Lower lobe of right lung (tissue), 2 donors: ENCODE results near the gene FOSB. TPM values are rescaled to one million over a fixed set of nuclear protein-coding genes. Genes with fewer than 3 reads are reported as not detected.

ENCODE experiments used
- ATAC-seq, 2 donors: fragments of 200-7000 bp; cut with Tn5 transposase; one replicate each; pipeline ENCODE4 v1.9.1; 2020 to 2022; ENCODE audit warnings: mild to moderate bottlenecking in 2 of 2, moderate library complexity in 2 of 2
- DNase-seq: peaks from one replicate; pipeline ENCODE4 v3.0.0-alpha.2; 2020
- H3K27ac ChIP-seq: fragments of 200-600 bp; one replicate; pipeline ENCODE4 v1.8.0; 2022
- H3K27me3 ChIP-seq: fragments of 200-600 bp; one replicate; pipeline ENCODE4 v1.8.0; 2022; ENCODE audit warnings: low read depth
- H3K36me3 ChIP-seq: fragments of 200-600 bp; one replicate; pipeline ENCODE4 v1.8.0; 2022; ENCODE audit warnings: mild to moderate bottlenecking
- H3K4me1 ChIP-seq: fragments of 200-600 bp; one replicate; pipeline ENCODE4 v1.8.0; 2022
- H3K4me3 ChIP-seq: fragments of 200-600 bp; one replicate; pipeline ENCODE4 v1.8.0; 2022; ENCODE audit warnings: mild to moderate bottlenecking
- H3K9me3 ChIP-seq: fragments of 200-600 bp; one replicate; pipeline ENCODE4 v1.8.0; 2022
- CTCF ChIP-seq: fragments of 200-600 bp; IDR thresholded peaks from one replicate; pipeline ENCODE4 v1.8.0; 2022; ENCODE audit warnings: antibody characterized with exemption, mild to moderate bottlenecking
- intact Hi-C: fragments of 100-400 bp; cut with DNase I; formaldehyde crosslinking; loops from one replicate; pipeline ENCODE4 v1.11.0; 2022
- total RNA-seq: library from RNA; stranded (reverse); fragmentation: NEBNext Ultra II Directional; extraction: Animal tissue kit (Norgen Biotek cat#: 25700); gene quantifications from one replicate; pipeline ENCODE4 v1.2.1, GENCODE V29; 2021
- donor health status: DM: no; HTN: yes; CAD: no; lungs with severe emphysema.

Gene FOSB
- total RNA-seq, 1 donor from 2014 or later, result 18.0 TPM

- intact Hi-C loops, result no loop called here
Measured at GRCh38 chr19:45420871-45421270, 46.9 kb upstream of the FOSB start.

GRCh38 chr19:45421947-45422498, 45.8 kb upstream of the FOSB start:
- no peak overlapping the region for H3K4me3 ChIP-seq
- H3K27me3 ChIP-seq, result no peaks in the 10 kb centered on the region
- intact Hi-C loops, result no loop called here
- ATAC-seq (no peak), DNase-seq (no peak)
- H3K27ac ChIP-seq, result no peak overlapping the region
- no peaks in the 10 kb centered on the region for H3K9me3 ChIP-seq
- H3K4me1 ChIP-seq, result peaks cover 43% of the 10 kb centered on the region
- H3K36me3 ChIP-seq, result peaks cover 40% of the 10 kb centered on the region
- TF ChIP-seq CTCF, result no peak

More at GRCh38 chr19:45420871-45421270, 46.9 kb upstream of the FOSB start:
- no peak overlapping the region for H3K4me3 ChIP-seq
- no peak for TF ChIP-seq CTCF
- no peaks in the 10 kb centered on the region for H3K9me3 ChIP-seq
- peaks cover 43% of the 10 kb centered on the region for H3K4me1 ChIP-seq
- no peak for DNase-seq
- no peak for ATAC-seq
- H3K27ac ChIP-seq, result no peak overlapping the region
- H3K27me3 ChIP-seq, result no peaks in the 10 kb centered on the region
- H3K36me3 ChIP-seq, result peaks cover 51% of the 10 kb centered on the region

GRCh38 chr19:45423033-45423588, 44.7 kb upstream of the FOSB start:
- no peak for DNase-seq
- Histone ChIP-seq H3K27me3 (no peaks in the 10 kb centered on the region), H3K27ac (peak overlapping the region; percentile 91), H3K4me1 (peaks cover 53% of the 10 kb centered on the region), H3K36me3 (peaks cover 29% of the 10 kb centered on the region), H3K4me3 (peak overlapping the region; percentile 65), H3K9me3 (no peaks in the 10 kb centered on the region)
- TF ChIP-seq CTCF, result no peak
- intact Hi-C loops, result no loop called here
- ATAC-seq, result no peak

- H3K4me3 ChIP-seq, result peak within 1 kb of the TSS; percentile 65
- peaks cover 54% of the 10 kb centered on the region for H3K4me1 ChIP-seq
- intact Hi-C loops, result no loop called here
- TF ChIP-seq CTCF, result no peak
- H3K27me3 ChIP-seq, result no peaks in the 10 kb centered on the region
- DNase-seq, result peak; percentile 99
- ATAC-seq, result peak; percentile 92 to 93
- H3K9me3 ChIP-seq, result no peaks in the 10 kb centered on the region
- peak within 1 kb of the TSS; percentile 91 for H3K27ac ChIP-seq
- H3K36me3 ChIP-seq, result peaks cover 23% of the 10 kb centered on the region
Measured at GRCh38 chr19:45423589-45424190, 44.1 kb upstream of the FOSB start, which contains the start of gene ERCC1. Gene ERCC1, minus strand, starts transcription at chr19:45423917. Its CDS starts 543 bp downstream, at chr19:45423374.

DNA sequence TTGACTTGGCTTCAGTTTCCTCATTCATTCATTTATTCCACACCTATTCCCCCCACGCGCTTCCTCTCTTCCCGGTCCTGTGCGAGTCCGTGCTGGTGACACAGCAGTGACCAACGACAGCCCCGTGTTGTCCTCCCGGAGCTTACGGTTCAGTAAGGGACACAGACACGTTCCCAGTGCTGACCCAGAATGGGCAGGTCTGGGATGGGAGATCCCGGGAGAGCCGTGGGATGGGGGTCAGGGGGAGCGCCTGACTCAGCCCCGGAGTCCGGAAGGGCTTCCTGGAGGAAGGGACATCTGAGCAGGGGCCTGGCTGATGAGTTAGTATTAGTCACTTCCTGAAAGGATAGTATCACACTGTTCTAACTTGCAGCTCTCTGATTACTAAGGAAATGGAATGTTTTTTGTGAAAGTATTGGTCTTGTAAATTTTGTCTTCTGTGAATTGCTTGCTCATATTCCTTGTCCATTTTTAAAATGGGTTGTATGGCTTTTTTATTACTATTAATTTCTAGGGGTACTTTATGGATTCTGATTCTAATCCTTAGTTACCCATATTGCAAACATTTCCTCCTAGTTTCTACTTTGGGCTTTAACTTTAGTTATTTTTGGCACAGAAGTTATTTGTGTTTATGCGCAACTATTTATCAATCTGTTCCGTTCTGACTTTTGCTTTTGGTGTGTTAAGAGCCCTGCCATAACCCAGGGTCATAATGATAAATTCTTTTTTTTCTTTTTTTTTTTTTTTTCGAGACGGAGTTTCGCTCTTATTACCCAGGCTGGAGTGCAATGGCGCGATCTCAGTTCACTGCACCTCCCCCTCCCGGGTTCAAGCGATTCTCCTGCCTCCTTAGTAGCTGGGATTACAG, 43.4 kb upstream of the FOSB start:
- no peaks in the 10 kb centered on the region for H3K9me3 ChIP-seq
- peak; percentile 73 for DNase-seq
- H3K4me3 ChIP-seq, result peak overlapping the region; percentile 65
- no peaks in the 10 kb centered on the region for H3K27me3 ChIP-seq
- peaks cover 49% of the 10 kb centered on the region for H3K4me1 ChIP-seq
- peaks cover 17% of the 10 kb centered on the region for H3K36me3 ChIP-seq
- peak; percentile 61 to 70 for ATAC-seq
- intact Hi-C loops, result no loop called here
- H3K27ac ChIP-seq, result peak overlapping the region; percentile 91
- TF ChIP-seq CTCF, result no peak
